Nephron (organoid): ENCODE results near the gene FXR2.
A peak's percentile ranks its signal among the peaks of the same experiment; 100 is the strongest.

ENCODE experiments used
- H3K27ac Mint-ChIP-seq, 3 experiments: 2 replicates each; pipeline ENCODE4 v1.8.0; 2020; ENCODE audit warnings: mixed read lengths in 3 of 3, mild to moderate bottlenecking in 2 of 3, moderate library complexity in 1 of 3
- H3K27me3 Mint-ChIP-seq: 2 replicates; pipeline ENCODE4 v1.8.0; 2021; ENCODE audit warnings: low read depth, mild to moderate bottlenecking, moderate library complexity, mixed read lengths
- H3K36me3 Mint-ChIP-seq: 2 replicates; pipeline ENCODE4 v1.8.0; 2020; ENCODE audit warnings: low read depth, mixed read lengths
- H3K4me1 Mint-ChIP-seq: 2 replicates; pipeline ENCODE4 v1.8.0; 2020; ENCODE audit warnings: mixed read lengths
- H3K4me3 Mint-ChIP-seq, 3 experiments: 2 replicates each; pipeline ENCODE4 v1.8.0; 2020; ENCODE audit warnings: mild to moderate bottlenecking in 3 of 3, mixed read lengths in 3 of 3, moderate library complexity in 2 of 3
- H3K9me3 Mint-ChIP-seq: 2 replicates; pipeline ENCODE4 v1.8.0; 2020; ENCODE audit warnings: mixed read lengths
- TF ChIP-seq, protein P1 (sequence below), 3 experiments: fragments of 200-600 bp; sonication (generic); IDR thresholded peaks; one replicate each; pipeline ENCODE4 v1.5.0; 2021; ENCODE audit warnings: antibody characterized with exemption in 3 of 3; ENCODE audit not compliant: unreplicated experiment in 3 of 3

FXR2 gene

DNA sequence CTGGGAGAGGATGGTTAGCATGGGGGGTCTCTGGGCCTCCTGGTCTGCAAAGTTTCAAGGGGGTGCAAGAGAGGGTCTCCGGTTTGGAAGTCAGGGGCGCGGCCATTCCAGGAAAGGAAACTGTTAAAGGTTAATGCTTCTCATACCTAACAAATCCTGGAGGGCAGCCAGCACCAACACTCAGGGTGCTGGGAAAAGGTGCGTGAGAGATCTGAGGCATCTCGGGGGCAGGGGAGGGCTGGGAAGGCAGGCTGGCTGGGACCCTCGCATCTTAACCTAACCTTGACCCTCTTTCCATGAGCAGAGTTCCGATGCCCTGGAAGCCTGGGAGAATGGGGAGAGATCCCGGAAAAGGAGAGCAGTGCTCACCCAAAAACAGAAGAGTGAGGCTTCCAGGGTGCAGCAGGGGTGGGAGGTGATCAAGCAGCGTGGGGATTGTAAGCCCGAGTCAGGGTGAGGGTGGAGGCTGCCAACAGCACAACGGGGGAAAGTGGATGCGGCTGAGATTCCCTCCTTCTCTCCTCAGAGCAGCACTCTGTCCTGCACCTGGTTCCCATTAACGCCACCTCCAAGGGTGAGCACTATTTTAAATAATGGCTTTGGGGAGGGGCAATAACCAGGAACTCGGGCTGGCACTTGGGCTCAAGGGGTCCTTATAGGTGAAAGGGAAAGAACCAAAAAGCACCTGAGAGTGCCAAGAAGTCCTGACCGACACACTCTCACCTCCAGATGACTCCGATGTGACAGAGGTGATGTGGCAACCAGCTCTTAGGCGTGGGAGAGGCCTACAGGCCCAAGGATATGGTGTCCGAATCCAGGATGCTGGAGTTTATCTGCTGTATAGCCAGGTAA is 55.2 kb downstream of the FXR2 start:
- H3K36me3 Mint-ChIP-seq: peaks cover 10% of the 10 kb centered on the region
- TF ChIP-seq, protein P1, sequence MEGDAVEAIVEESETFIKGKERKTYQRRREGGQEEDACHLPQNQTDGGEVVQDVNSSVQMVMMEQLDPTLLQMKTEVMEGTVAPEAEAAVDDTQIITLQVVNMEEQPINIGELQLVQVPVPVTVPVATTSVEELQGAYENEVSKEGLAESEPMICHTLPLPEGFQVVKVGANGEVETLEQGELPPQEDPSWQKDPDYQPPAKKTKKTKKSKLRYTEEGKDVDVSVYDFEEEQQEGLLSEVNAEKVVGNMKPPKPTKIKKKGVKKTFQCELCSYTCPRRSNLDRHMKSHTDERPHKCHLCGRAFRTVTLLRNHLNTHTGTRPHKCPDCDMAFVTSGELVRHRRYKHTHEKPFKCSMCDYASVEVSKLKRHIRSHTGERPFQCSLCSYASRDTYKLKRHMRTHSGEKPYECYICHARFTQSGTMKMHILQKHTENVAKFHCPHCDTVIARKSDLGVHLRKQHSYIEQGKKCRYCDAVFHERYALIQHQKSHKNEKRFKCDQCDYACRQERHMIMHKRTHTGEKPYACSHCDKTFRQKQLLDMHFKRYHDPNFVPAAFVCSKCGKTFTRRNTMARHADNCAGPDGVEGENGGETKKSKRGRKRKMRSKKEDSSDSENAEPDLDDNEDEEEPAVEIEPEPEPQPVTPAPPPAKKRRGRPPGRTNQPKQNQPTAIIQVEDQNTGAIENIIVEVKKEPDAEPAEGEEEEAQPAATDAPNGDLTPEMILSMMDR (IDR thresholded peaks at IDR 0.05; ENCODE audit: unreplicated experiment in 3 of 3): no peak
- peak overlapping the region; percentile 96 to 100 (median 100) for H3K27ac Mint-ChIP-seq
- peaks cover 59% of the 10 kb centered on the region for H3K4me1 Mint-ChIP-seq
- no peaks in the 10 kb centered on the region for H3K27me3 Mint-ChIP-seq
- peak overlapping the region; percentile 88 to 99 (median 90) for H3K4me3 Mint-ChIP-seq
- H3K9me3 Mint-ChIP-seq: no peaks in the 10 kb centered on the region

DNA sequence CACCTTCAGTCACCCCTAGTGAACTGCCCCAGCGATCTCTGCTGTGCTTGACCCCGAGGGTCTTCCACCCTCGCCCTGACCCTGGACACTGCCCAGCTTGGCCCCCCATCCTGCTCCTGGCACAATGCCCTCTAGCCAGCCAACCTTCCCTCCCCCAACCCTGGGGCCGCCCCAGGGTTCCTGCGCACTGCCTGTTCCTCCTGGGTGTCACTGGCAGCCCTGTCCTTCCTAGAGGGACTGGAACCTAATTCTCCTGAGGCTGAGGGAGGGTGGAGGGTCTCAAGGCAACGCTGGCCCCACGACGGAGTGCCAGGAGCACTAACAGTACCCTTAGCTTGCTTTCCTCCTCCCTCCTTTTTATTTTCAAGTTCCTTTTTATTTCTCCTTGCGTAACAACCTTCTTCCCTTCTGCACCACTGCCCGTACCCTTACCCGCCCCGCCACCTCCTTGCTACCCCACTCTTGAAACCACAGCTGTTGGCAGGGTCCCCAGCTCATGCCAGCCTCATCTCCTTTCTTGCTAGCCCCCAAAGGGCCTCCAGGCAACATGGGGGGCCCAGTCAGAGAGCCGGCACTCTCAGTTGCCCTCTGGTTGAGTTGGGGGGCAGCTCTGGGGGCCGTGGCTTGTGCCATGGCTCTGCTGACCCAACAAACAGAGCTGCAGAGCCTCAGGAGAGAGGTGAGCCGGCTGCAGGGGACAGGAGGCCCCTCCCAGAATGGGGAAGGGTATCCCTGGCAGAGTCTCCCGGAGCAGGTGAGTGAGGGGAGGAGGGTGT is 56.0 kb downstream of the FXR2 start, which contains the start of gene TNFSF13:
TSS of gene TNFSF13 (plus strand) at position 207 of the 776 bp plus-strand sequence. CDS start at position 497, 290 bp downstream.
- Mint-ChIP-seq H3K36me3 (peaks cover 5% of the 10 kb centered on the region), H3K4me1 (peaks cover 54% of the 10 kb centered on the region), H3K27me3 (no peaks in the 10 kb centered on the region), H3K4me3 (peak within 1 kb of the TSS; percentile 79 to 90 (median 88)), H3K27ac (peak within 1 kb of the TSS; percentile 96 to 100 (median 100)), H3K9me3 (no peaks in the 10 kb centered on the region)
- TF ChIP-seq, protein P1 (IDR thresholded peaks at IDR 0.05; ENCODE audit: unreplicated experiment in 3 of 3): no peak

DNA sequence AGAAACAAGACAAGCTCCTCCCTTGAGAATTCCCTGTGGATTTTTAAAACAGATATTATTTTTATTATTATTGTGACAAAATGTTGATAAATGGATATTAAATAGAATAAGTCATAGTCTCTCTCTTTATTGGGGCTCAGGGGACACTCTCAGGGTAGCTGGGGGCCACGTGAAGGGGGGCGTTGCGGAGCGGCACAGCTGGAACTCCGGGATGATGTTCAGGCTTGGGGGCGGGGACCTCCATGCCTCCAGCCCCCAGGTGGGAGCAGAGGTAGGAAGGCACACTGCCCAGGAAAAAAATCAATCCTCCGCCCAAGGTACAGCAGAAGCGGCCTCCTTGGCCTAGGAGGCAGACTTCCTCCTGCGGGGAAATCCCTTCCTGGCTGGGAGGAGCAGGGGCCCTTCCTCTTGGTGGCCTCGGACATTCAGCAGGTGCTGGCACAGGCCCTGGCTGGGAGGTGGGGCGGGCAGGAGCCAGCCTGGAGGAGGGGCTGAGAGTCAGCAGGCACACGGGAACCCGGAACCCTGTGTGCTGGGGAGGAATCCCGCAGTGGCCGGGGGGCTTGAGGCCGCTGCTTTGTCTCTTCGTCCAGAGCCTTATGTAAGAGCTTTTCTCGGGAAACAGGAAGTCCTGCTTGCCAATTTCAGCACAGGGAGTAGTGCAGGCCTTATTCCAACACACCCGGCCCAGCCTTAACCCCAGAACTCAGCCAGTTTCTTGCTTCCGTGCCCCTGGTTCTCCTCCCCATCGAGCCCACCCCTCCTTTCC is 56.7 kb downstream of the FXR2 start:
- Mint-ChIP-seq H3K27me3 (no peaks in the 10 kb centered on the region), H3K9me3 (no peaks in the 10 kb centered on the region), H3K4me1 (peaks cover 54% of the 10 kb centered on the region), H3K4me3 (peak overlapping the region; percentile 79 to 90 (median 88)), H3K27ac (peak overlapping the region; percentile 96 to 100 (median 100)), H3K36me3 (peaks cover 5% of the 10 kb centered on the region)
- TF ChIP-seq, protein P1 (IDR thresholded peaks at IDR 0.05; ENCODE audit: unreplicated experiment in 3 of 3): no peak

DNA sequence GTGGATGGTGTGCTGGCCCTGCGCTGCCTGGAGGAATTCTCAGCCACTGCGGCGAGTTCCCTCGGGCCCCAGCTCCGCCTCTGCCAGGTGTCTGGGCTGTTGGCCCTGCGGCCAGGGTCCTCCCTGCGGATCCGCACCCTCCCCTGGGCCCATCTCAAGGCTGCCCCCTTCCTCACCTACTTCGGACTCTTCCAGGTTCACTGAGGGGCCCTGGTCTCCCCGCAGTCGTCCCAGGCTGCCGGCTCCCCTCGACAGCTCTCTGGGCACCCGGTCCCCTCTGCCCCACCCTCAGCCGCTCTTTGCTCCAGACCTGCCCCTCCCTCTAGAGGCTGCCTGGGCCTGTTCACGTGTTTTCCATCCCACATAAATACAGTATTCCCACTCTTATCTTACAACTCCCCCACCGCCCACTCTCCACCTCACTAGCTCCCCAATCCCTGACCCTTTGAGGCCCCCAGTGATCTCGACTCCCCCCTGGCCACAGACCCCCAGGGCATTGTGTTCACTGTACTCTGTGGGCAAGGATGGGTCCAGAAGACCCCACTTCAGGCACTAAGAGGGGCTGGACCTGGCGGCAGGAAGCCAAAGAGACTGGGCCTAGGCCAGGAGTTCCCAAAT is 57.4 kb downstream of the FXR2 start:
- H3K9me3 Mint-ChIP-seq: no peaks in the 10 kb centered on the region
- peak overlapping the region in 1 of 3 experiments; percentile 17 for H3K4me3 Mint-ChIP-seq
- H3K27ac Mint-ChIP-seq: peak overlapping the region; percentile 96 to 100 (median 100)

DNA sequence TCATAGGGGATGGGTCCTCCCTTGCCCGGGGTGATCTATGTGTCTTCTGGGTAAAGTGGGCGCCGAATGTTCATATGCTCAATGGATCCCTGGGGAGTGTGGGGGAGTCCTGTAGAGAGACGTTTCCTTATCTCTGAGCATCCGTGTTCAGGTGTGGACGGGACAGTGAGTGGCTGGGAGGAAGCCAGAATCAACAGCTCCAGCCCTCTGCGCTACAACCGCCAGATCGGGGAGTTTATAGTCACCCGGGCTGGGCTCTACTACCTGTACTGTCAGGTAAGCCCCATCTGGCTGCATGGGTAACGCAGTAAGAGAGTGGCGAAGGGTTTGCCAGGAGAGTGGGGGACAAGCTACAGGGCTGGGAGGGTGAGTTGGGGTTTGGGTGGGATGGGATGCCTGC is 58.1 kb downstream of the FXR2 start:
- TF ChIP-seq, protein P1 (IDR thresholded peaks at IDR 0.05; ENCODE audit: unreplicated experiment in 3 of 3): no peak
- H3K9me3 Mint-ChIP-seq: no peaks in the 10 kb centered on the region
- H3K36me3 Mint-ChIP-seq: peaks cover 4% of the 10 kb centered on the region
- H3K4me1 Mint-ChIP-seq: peaks cover 49% of the 10 kb centered on the region
- no peaks in the 10 kb centered on the region for H3K27me3 Mint-ChIP-seq
- peak overlapping the region in 2 of 3 experiments; percentile 9 to 49 for H3K4me3 Mint-ChIP-seq
- peak overlapping the region; percentile 47 to 91 (median 64) for H3K27ac Mint-ChIP-seq

More for the DNA sequence above, 57.4 kb downstream of the FXR2 start:
- TF ChIP-seq, protein P1 (IDR thresholded peaks at IDR 0.05; ENCODE audit: unreplicated experiment in 3 of 3): no peak
- Mint-ChIP-seq H3K4me1 (peaks cover 49% of the 10 kb centered on the region), H3K27me3 (no peaks in the 10 kb centered on the region), H3K36me3 (peaks cover 4% of the 10 kb centered on the region)
